Endodermal cell (in vitro differentiated cells): ENCODE data around the gene HDDC3. TPM values are rescaled to one million over a fixed set of nuclear protein-coding genes. Genes with fewer than 3 reads are reported as not detected.

Experiments
- DNase-seq: peaks from one replicate; pipeline ENCODE4 v3.0.0-alpha.2; 2017
- H3K27ac ChIP-seq: 2 replicates; pipeline ENCODE4 v1.5.1; 2013; ENCODE audit warnings: mild to moderate bottlenecking, low read depth, low read length, moderate library complexity
- H3K27me3 ChIP-seq: 2 replicates; pipeline ENCODE4 v1.6.1; 2013; ENCODE audit warnings: mild to moderate bottlenecking, low read length, moderate library complexity; ENCODE audit not compliant: insufficient read depth, control insufficient read depth, poor library complexity, severe bottlenecking
- H3K36me3 ChIP-seq: 2 replicates; pipeline ENCODE4 v1.7.0; 2013; ENCODE audit warnings: mild to moderate bottlenecking, low read length, moderate library complexity; ENCODE audit not compliant: control insufficient read depth, insufficient read depth
- H3K4me1 ChIP-seq: one replicate; pipeline ENCODE4 v1.7.0; 2013; ENCODE audit warnings: low read length; ENCODE audit not compliant: control insufficient read depth, insufficient read depth
- H3K4me3 ChIP-seq: 2 replicates; pipeline ENCODE4 v1.5.1; 2013; ENCODE audit warnings: mild to moderate bottlenecking, low read length, moderate library complexity
- H3K9ac ChIP-seq: 2 replicates; pipeline ENCODE4 v1.6.1; 2013; ENCODE audit warnings: mild to moderate bottlenecking, low read length, moderate library complexity; ENCODE audit not compliant: poor library complexity, severe bottlenecking; ENCODE audit errors: extremely low read depth
- H3K9me3 ChIP-seq: 2 replicates; pipeline ENCODE4 v1.6.1; 2013; ENCODE audit warnings: mild to moderate bottlenecking, low read length, moderate library complexity; ENCODE audit not compliant: control insufficient read depth
- H3K27ac Mint-ChIP-seq: 2 replicates; pipeline ENCODE4 v1.8.0; 2020; ENCODE audit warnings: mixed read lengths
- H3K27me3 Mint-ChIP-seq: 2 replicates; pipeline ENCODE4 v1.8.0; 2021; ENCODE audit warnings: mild to moderate bottlenecking, mixed read lengths; ENCODE audit not compliant: insufficient read depth
- H3K36me3 Mint-ChIP-seq: 2 replicates; pipeline ENCODE4 v1.8.0; 2020; ENCODE audit warnings: low read depth, mixed read lengths
- H3K4me1 Mint-ChIP-seq: 2 replicates; pipeline ENCODE4 v1.8.0; 2020; ENCODE audit warnings: mixed read lengths
- H3K4me3 Mint-ChIP-seq: 2 replicates; pipeline ENCODE4 v1.8.0; 2020; ENCODE audit warnings: mild to moderate bottlenecking, moderate library complexity, mixed read lengths
- H3K9me3 Mint-ChIP-seq: 2 replicates; pipeline ENCODE4 v1.8.0; 2020; ENCODE audit warnings: mild to moderate bottlenecking, mixed read lengths
- WGBS, 2 experiments: methylation state at CpG; one replicate each; pipeline versions ENCODE4 v1.1.5 to v1.1.7; 2013; ENCODE audit warnings: missing lambda C conversion rate in 2 of 2, mixed read lengths in 1 of 2; ENCODE audit not compliant: insufficient coverage in 1 of 2, insufficient read length in 1 of 2; 5-methylcytosine and 5-hydroxymethylcytosine counted together
- total RNA-seq, 2 donors: library from RNA; stranded (reverse); fragmentation: NEBNext Ultra II Directional in 1 of 2; extraction: Animal tissue kit (Norgen Biotek cat#: 25700) in 1 of 2; gene quantifications; 2 replicates in 1 of 2; 3 replicates in 1 of 2; pipeline ENCODE4 v1.2.1, GENCODE V29; 2021
- TF ChIP-seq, protein P1 (sequence below): fragments of 200-600 bp; sonication (generic); conservative IDR thresholded peaks from 2 replicates; pipeline ENCODE4 v1.5.0; 2021; ENCODE audit warnings: antibody characterized with exemption, mild to moderate bottlenecking

HDDC3 gene
- total RNA-seq, 2 donors from 2014 or later, result 15.3 to 21.5 TPM

DNA sequence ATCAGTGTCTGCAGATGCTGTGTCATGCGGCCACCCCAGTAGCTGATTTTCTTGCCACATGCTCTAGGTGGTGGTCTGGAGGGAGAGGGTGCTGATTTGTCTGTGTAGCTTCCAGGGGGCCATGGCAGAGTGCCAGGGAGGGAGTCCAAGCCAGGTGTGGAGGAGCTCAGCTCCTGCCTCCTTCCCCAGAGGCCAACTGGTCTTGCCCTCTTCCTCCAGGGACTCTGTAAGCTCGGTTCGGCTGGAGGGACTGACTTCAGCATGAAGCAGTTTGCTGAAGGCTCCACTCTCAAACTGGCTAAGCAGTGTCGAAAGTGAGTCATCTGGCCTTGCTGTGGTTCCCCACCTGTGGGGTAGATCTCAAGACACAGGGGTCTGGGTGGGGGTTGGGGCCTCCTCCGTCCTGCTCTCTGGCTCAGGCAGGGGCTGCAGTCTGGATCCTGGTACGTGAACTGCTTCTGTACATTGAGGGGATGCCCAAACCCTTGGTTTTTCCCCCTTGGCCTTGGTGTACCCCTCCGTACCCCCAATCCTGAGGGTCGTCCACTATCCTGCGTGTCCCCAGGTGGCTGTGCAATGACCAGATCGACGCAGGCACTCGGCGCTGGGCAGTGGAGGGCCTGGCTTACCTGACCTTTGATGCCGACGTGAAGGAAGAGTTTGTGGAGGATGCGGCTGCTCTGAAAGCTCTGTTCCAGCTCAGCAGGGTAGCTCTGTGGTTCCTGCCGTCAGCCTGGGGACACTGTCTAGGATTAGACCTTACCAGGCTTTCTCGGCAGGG lies 15.4 kb upstream of the HDDC3 start:
- WGBS, 2 experiments, result 96 to 97% methylated on average over 13 to 18 of the region's 18 CpGs
- H3K36me3 ChIP-seq, result peaks cover 70% of the 10 kb centered on the region
- no peak overlapping the region for H3K4me3 Mint-ChIP-seq
- H3K27ac ChIP-seq, result no peak overlapping the region
- H3K4me1 ChIP-seq, result no peaks in the 10 kb centered on the region
- H3K27me3 ChIP-seq, result no peaks in the 10 kb centered on the region
- no peak overlapping the region for H3K9ac ChIP-seq
- H3K27me3 Mint-ChIP-seq, result no peaks in the 10 kb centered on the region
- H3K27ac Mint-ChIP-seq, result no peak overlapping the region
- H3K4me1 Mint-ChIP-seq, result no peaks in the 10 kb centered on the region
- TF ChIP-seq, protein P1, sequence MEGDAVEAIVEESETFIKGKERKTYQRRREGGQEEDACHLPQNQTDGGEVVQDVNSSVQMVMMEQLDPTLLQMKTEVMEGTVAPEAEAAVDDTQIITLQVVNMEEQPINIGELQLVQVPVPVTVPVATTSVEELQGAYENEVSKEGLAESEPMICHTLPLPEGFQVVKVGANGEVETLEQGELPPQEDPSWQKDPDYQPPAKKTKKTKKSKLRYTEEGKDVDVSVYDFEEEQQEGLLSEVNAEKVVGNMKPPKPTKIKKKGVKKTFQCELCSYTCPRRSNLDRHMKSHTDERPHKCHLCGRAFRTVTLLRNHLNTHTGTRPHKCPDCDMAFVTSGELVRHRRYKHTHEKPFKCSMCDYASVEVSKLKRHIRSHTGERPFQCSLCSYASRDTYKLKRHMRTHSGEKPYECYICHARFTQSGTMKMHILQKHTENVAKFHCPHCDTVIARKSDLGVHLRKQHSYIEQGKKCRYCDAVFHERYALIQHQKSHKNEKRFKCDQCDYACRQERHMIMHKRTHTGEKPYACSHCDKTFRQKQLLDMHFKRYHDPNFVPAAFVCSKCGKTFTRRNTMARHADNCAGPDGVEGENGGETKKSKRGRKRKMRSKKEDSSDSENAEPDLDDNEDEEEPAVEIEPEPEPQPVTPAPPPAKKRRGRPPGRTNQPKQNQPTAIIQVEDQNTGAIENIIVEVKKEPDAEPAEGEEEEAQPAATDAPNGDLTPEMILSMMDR, result no peak
- no peaks in the 10 kb centered on the region for H3K9me3 ChIP-seq
- no peaks in the 10 kb centered on the region for H3K9me3 Mint-ChIP-seq
- no peak overlapping the region for H3K4me3 ChIP-seq
- H3K36me3 Mint-ChIP-seq, result peaks cover 66% of the 10 kb centered on the region
- no peak for DNase-seq

DNA sequence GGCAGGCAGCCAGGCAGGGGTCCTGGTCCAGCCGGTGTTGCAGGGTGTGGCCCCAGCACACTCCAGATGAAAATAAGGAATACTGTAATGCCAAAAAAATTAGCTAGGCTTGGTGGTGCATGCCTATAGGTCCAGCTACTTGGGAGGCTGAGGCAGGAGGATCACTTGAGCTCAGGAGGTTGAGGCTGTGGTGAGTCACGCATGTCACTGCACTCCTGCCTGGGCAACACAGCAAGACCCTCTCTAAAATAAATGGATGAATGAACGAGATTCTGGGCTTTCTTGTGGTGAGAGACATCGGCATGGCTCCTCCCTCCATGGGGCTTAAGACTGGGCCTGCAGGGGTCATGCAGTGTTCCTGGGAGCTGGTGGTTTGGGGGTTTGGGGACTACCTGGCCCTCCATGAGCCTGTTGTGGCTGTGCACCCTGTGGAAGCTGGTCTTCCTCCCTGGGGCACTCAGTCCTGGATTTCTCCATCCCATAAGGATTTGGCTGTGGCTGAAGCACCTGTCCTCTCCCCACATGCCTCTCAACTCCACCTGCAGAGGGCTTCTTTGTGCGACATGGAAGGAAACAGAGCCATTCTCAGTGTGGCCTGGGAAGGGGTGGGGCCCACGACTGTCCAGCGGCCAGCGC lies 14.7 kb upstream of the HDDC3 start:
- no peaks in the 10 kb centered on the region for H3K4me1 ChIP-seq
- no peak overlapping the region for H3K27ac Mint-ChIP-seq
- WGBS, 2 experiments, result 96 to 97% methylated on average over 8 of the region's 8 CpGs
- TF ChIP-seq, protein P1, result no peak
- H3K36me3 Mint-ChIP-seq, result peaks cover 70% of the 10 kb centered on the region
- no peaks in the 10 kb centered on the region for H3K4me1 Mint-ChIP-seq
- H3K9ac ChIP-seq, result no peak overlapping the region
- no peak overlapping the region for H3K27ac ChIP-seq
- no peak overlapping the region for H3K4me3 ChIP-seq
- H3K4me3 Mint-ChIP-seq, result no peak overlapping the region
- no peak for DNase-seq
- no peaks in the 10 kb centered on the region for H3K27me3 Mint-ChIP-seq
- H3K9me3 ChIP-seq, result no peaks in the 10 kb centered on the region
- no peaks in the 10 kb centered on the region for H3K27me3 ChIP-seq
- H3K9me3 Mint-ChIP-seq, result no peaks in the 10 kb centered on the region
- peaks cover 77% of the 10 kb centered on the region for H3K36me3 ChIP-seq

DNA sequence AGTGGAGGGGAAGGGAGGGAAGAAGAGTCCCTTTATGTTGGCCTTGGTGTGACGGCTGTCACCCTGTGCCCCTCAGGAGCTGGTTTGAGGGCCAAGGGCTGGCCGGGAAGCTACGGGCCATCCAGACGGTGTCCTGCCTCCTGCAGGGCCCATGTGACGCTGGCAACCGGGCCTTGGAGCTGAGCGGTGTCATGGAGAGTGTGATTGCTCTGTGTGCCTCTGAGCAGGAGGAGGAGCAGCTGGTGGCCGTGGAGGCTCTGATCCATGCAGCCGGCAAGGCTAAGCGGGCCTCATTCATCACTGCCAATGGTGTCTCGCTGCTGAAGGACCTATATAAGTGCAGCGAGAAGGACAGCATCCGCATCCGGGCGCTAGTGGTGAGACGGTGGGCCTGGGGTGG lies 14.2 kb upstream of the HDDC3 start:
- Mint-ChIP-seq H3K4me3 (no peak overlapping the region), H3K27me3 (no peaks in the 10 kb centered on the region), H3K27ac (no peak overlapping the region), H3K36me3 (peaks cover 68% of the 10 kb centered on the region), H3K9me3 (no peaks in the 10 kb centered on the region), H3K4me1 (no peaks in the 10 kb centered on the region)
- H3K27me3 ChIP-seq, result no peaks in the 10 kb centered on the region
- peaks cover 75% of the 10 kb centered on the region for H3K36me3 ChIP-seq
- no peak overlapping the region for H3K4me3 ChIP-seq
- no peaks in the 10 kb centered on the region for H3K4me1 ChIP-seq
- H3K9me3 ChIP-seq, result no peaks in the 10 kb centered on the region
- no peak for DNase-seq
- no peak overlapping the region for H3K27ac ChIP-seq
- H3K9ac ChIP-seq, result no peak overlapping the region
- 95% methylated on average over 8 to 16 of the region's 16 CpGs for WGBS, 2 experiments
- TF ChIP-seq, protein P1, result no peak
